Psoas muscle (tissue), 8 donors: ENCODE results near the gene TPD52L2. TPM values are rescaled to one million over a fixed set of nuclear protein-coding genes. Genes with fewer than 3 reads are reported as not detected.

Source experiments
- ATAC-seq, 4 donors: fragments of 200-7000 bp; cut with Tn5 transposase; one replicate each; pipeline ENCODE4 v1.9.1; 2020; ENCODE audit warnings: moderate library complexity in 3 of 4, mild to moderate bottlenecking in 2 of 4
- DNase-seq, 2 donors: peaks; one replicate each; pipeline ENCODE4 v3.0.0-alpha.2; 2020
- H3K27ac ChIP-seq: fragments of 200-600 bp; one replicate; pipeline ENCODE4 v1.8.0; 2022
- H3K27me3 ChIP-seq, 3 donors: fragments of 200-600 bp in 1 of 3; one replicate each; pipeline versions ENCODE4 v1.6.1 to v1.8.0; 2013 to 2022; ENCODE audit warnings: low read length in 2 of 3, mild to moderate bottlenecking in 2 of 3, moderate library complexity in 1 of 3; ENCODE audit not compliant: insufficient read depth in 3 of 3
- H3K36me3 ChIP-seq, 2 donors: fragments of 200-600 bp in 1 of 2; one replicate each; pipeline versions ENCODE4 v1.6.1 to v1.8.0; 2013 to 2022; ENCODE audit warnings: low read depth in 1 of 2, mild to moderate bottlenecking in 1 of 2, moderate library complexity in 1 of 2; ENCODE audit not compliant: insufficient read depth in 1 of 2
- H3K4me1 ChIP-seq: fragments of 200-600 bp; one replicate; pipeline ENCODE4 v1.8.0; 2022
- H3K4me3 ChIP-seq: fragments of 200-600 bp; one replicate; pipeline ENCODE4 v1.8.0; 2022; ENCODE audit warnings: mild to moderate bottlenecking
- H3K9me3 ChIP-seq: fragments of 200-600 bp; one replicate; pipeline ENCODE4 v1.8.0; 2022
- WGBS, 3 donors: extraction: QIAGEN DNeasy Blood & Tissue Kit; methylation state at CpG; one replicate each; pipeline versions ENCODE4 v1.1.6 to v1.1.7; 2013; 5-methylcytosine and 5-hydroxymethylcytosine counted together
- intact Hi-C, 2 donors: fragments of 100-400 bp; cut with DNase I; formaldehyde crosslinking; loops; one replicate each; pipeline versions ENCODE4 v1.11.0 to v1.14.2; 2022
- polyA plus RNA-seq, 3 donors: library from polyadenylated mRNA; stranded (reverse); fragments of 200-250 nt; gene quantifications; one replicate each; pipeline ENCODE4 v1.2.3, GENCODE V29; 2013
- total RNA-seq, 4 donors: library from RNA; stranded (reverse); fragmentation: NEBNext Ultra II Directional in 2 of 4; extraction: Animal tissue kit (Norgen Biotek cat#: 25700) in 2 of 4; gene quantifications; one replicate each; pipeline versions ENCODE4 v1.2.1 to v1.2.4, GENCODE V29; 2021 to 2023
- TF ChIP-seq, protein P1 (sequence below): fragments of 200-600 bp; IDR thresholded peaks from one replicate; pipeline ENCODE4 v1.8.0; 2022; ENCODE audit warnings: antibody characterized with exemption
- donor health status: healthy with polysubstance abuse.
- donor health status: DM: no; HTN: no; CAD: no; lungs with moderate emphysema.
- donor health status: Bipolar disorder and iron deficiency.
- donor health status: healthy.
- donor health status: DM: yes; HTN: yes; CAD: no.
- donor health status: DM: no; HTN: no; CAD: no.
- donor health status: DM: no; HTN: no; CAD: no.
- donor health status: DM: yes; HTN: yes; CAD: no.

TPD52L2 gene
- total and polyA plus RNA-seq, 7 donors, result 40.7 to 152 (median 55.8) TPM

GRCh38 chr20:63930971-63931553 is 66.0 kb downstream of the TPD52L2 start:
- Histone ChIP-seq H3K4me3 (no peak overlapping the region), H3K27me3 (no peaks in the 10 kb centered on the region), H3K9me3 (no peaks in the 10 kb centered on the region), H3K4me1 (peaks cover 11% of the 10 kb centered on the region), H3K36me3 (peaks cover 15 to 74% of the 10 kb centered on the region in 2 donors), H3K27ac (no peak overlapping the region)
- TF ChIP-seq, protein P1, sequence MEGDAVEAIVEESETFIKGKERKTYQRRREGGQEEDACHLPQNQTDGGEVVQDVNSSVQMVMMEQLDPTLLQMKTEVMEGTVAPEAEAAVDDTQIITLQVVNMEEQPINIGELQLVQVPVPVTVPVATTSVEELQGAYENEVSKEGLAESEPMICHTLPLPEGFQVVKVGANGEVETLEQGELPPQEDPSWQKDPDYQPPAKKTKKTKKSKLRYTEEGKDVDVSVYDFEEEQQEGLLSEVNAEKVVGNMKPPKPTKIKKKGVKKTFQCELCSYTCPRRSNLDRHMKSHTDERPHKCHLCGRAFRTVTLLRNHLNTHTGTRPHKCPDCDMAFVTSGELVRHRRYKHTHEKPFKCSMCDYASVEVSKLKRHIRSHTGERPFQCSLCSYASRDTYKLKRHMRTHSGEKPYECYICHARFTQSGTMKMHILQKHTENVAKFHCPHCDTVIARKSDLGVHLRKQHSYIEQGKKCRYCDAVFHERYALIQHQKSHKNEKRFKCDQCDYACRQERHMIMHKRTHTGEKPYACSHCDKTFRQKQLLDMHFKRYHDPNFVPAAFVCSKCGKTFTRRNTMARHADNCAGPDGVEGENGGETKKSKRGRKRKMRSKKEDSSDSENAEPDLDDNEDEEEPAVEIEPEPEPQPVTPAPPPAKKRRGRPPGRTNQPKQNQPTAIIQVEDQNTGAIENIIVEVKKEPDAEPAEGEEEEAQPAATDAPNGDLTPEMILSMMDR, result no peak
- peak in 1 of 4 donors; percentile 9 for ATAC-seq
- intact Hi-C loops, result no loop called here
- WGBS, 3 donors, result 87 to 91% (median 90%) methylated on average over 37 of the region's 37 CpGs
- no peak for DNase-seq

- TF ChIP-seq, protein P1, result no peak
- ATAC-seq (no peak), DNase-seq (no peak)
- intact Hi-C loops, result no loop called here
- Histone ChIP-seq H3K4me3 (no peak overlapping the region), H3K4me1 (peaks cover 11% of the 10 kb centered on the region), H3K27ac (no peak overlapping the region), H3K36me3 (peaks cover 15 to 74% of the 10 kb centered on the region in 2 donors), H3K9me3 (no peaks in the 10 kb centered on the region), H3K27me3 (no peaks in the 10 kb centered on the region)
- WGBS, 3 donors, result 95 to 97% (median 96%) methylated on average over 19 of the region's 19 CpGs
These were observed 66.7 kb downstream of the TPD52L2 start for GRCh38 chr20:63931735-63932134.

DNA sequence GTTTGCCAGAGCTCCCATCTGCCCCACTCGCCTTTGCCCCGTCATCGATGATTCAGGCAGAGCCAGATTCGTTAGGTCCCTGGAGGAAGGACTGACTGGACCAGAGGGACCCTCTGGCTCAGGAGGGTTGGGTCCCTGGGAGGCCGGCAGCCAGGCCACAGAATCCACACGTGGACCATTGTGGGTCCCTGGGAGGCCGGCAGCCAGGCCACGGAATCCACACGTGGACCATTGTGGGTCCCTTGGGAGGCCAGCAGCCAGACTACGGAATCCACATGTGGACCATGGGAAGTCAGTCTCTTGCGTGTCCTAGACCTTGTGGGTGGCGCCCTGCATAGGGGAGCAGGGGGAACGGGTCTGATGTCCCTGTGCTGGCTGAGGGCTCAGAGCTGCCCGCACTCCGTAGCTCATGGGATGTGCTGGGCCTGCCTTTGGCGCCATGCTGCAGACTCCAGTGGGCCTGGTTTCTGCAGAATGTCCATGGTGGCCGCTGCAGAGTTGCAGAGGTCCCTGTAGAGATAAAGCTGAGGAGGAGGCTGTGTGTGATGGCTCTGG is 67.6 kb downstream of the TPD52L2 start:
- H3K4me3 ChIP-seq, result no peak overlapping the region
- no peak for ATAC-seq
- intact Hi-C loops, result no loop called here
- peaks cover 3% of the 10 kb centered on the region for H3K4me1 ChIP-seq
- no peak overlapping the region for H3K27ac ChIP-seq
- H3K27me3 ChIP-seq, result no peaks in the 10 kb centered on the region
- TF ChIP-seq, protein P1, result no peak
- H3K36me3 ChIP-seq, result peaks cover 15 to 71% of the 10 kb centered on the region in 2 donors
- no peaks in the 10 kb centered on the region for H3K9me3 ChIP-seq
- 84 to 89% (median 85%) methylated on average over 17 of the region's 17 CpGs for WGBS, 3 donors
- DNase-seq, result no peak

DNA sequence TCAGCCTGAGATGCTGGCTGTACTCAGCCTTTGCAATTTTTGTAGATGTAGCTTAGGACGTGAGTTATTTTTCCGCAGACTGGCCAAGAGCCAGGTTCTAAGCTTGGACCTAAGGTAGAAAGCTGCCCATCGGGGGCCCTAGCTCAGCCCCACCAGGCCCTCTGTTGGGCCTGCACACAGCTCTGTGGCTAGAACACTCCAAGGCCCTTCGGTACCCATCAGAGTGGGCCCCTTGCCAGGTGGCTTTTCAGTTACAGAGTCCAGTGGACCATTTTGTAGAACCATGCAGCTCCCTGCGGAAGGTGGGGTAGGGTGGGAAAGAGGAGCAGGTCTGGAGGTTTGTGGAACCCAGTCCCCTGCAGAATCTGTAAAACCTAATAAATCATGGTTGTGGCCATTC is 68.6 kb downstream of the TPD52L2 start:
- Histone ChIP-seq H3K4me1 (no peaks in the 10 kb centered on the region), H3K27ac (no peak overlapping the region), H3K36me3 (peaks cover 15 to 70% of the 10 kb centered on the region in 2 donors), H3K27me3 (no peaks in the 10 kb centered on the region), H3K9me3 (no peaks in the 10 kb centered on the region), H3K4me3 (no peak overlapping the region)
- ATAC-seq (no peak), DNase-seq (no peak)
- intact Hi-C loops, result no loop called here
- 71 to 80% (median 78%) methylated on average over 5 of the region's 5 CpGs for WGBS, 3 donors
- TF ChIP-seq, protein P1, result no peak
